IMR-90 (cell line): ENCODE results near the gene CLEC2B. TPM values are rescaled to one million over a fixed set of nuclear protein-coding genes. Genes with fewer than 3 reads are reported as not detected.
"Not testable (repeated sequence)": the region's sequence is repeated elsewhere in the genome, so short reads cannot be mapped to it uniquely, and the experiment has no call there.

Experiments used
- ATAC-seq: fragments of 200-7000 bp; cut with Tn5 transposase; 2 replicates; pipeline ENCODE4 v1.9.1; 2020; ENCODE audit warnings: low read depth, mild to moderate bottlenecking, moderate library complexity
- BruUV-seq: library from RNA; stranded (reverse); fragments of 400-500 nt; replicated peaks from 2 replicates; lab custom pipeline; 2021; lab: Mats Ljungman, UMichigan
- CTCF ChIA-PET: fragments of 300-600 bp; formaldehyde crosslinking; extraction: SDS; loops from one replicate; lab custom pipeline; 2021; ENCODE audit warnings: antibody characterized with exemption; lab: Yijun Ruan, JAX
- POLR2A ChIA-PET: fragments of 300-600 bp; sonication (Branson Sonifier 250); formaldehyde crosslinking; loops from one replicate; lab custom pipeline; 2022; ENCODE audit warnings: antibody characterized with exemption; ENCODE audit not compliant: unreplicated experiment; lab: Charles Lee
- DNase-seq: peaks from one replicate; pipeline ENCODE4 v3.0.0; 2013
- H2AFZ ChIP-seq: replicated peaks from 2 replicates; pipeline ENCODE3; 2013; ENCODE audit warnings: low read length, mild to moderate bottlenecking; ENCODE audit not compliant: poor library complexity
- H2AK5ac ChIP-seq: 2 replicates; pipeline ENCODE4 v1.6.1; 2013; ENCODE audit warnings: low read depth, low read length, inconsistent platforms
- H2AK9ac ChIP-seq: replicated peaks from 2 replicates; pipeline ENCODE3; 2013; ENCODE audit warnings: mild to moderate bottlenecking, low read depth, low read length, moderate library complexity; ENCODE audit not compliant: poor library complexity
- H2BK120ac ChIP-seq: 2 replicates; pipeline ENCODE4 v1.6.1; 2013; ENCODE audit warnings: low read depth, low read length, inconsistent platforms
- H2BK15ac ChIP-seq: 3 replicates; pipeline ENCODE4 v1.6.1; 2013; ENCODE audit warnings: low read depth, low read length, inconsistent platforms
- H2BK20ac ChIP-seq: 2 replicates; pipeline ENCODE4 v1.6.1; 2013; ENCODE audit warnings: low read depth, mild to moderate bottlenecking, inconsistent platforms, low read length, moderate library complexity
- H2BK5ac ChIP-seq: 2 replicates; pipeline ENCODE4 v1.6.1; 2013; ENCODE audit warnings: mild to moderate bottlenecking, low read depth, low read length, inconsistent platforms; ENCODE audit not compliant: poor library complexity, severe bottlenecking
- H3K14ac ChIP-seq: replicated peaks from 2 replicates; pipeline ENCODE4 v1.6.1; 2013; ENCODE audit warnings: low read depth, low read length, inconsistent platforms
- H3K18ac ChIP-seq: 2 replicates; pipeline ENCODE4 v1.6.1; 2013; ENCODE audit warnings: low read depth, low read length, control low read depth
- H3K23ac ChIP-seq: 2 replicates; pipeline ENCODE4 v1.6.1; 2013; ENCODE audit warnings: low read depth, low read length, inconsistent platforms
- H3K27ac ChIP-seq: 2 replicates; pipeline ENCODE4 v1.5.1; 2013; ENCODE audit warnings: mild to moderate bottlenecking, control low read depth, low read length; ENCODE audit not compliant: insufficient read depth
- H3K27me3 ChIP-seq: 2 replicates; pipeline ENCODE4 v1.6.1; 2013; ENCODE audit warnings: low read length; ENCODE audit not compliant: control insufficient read depth, insufficient read depth
- H3K36me3 ChIP-seq: 2 replicates; pipeline ENCODE4 v1.6.1; 2013; ENCODE audit warnings: low read length, mixed read lengths; ENCODE audit not compliant: control insufficient read depth, insufficient read depth
- H3K4ac ChIP-seq: 2 replicates; pipeline ENCODE4 v1.6.1; 2013; ENCODE audit warnings: low read depth, low read length, inconsistent platforms
- H3K4me1 ChIP-seq: 2 replicates; pipeline ENCODE4 v1.6.1; 2013; ENCODE audit warnings: low read length, mixed read lengths; ENCODE audit not compliant: control insufficient read depth, insufficient read depth
- H3K4me2 ChIP-seq: 2 replicates; pipeline ENCODE4 v1.6.1; 2013; ENCODE audit warnings: low read depth, mild to moderate bottlenecking, control low read depth, low read length, moderate library complexity
- H3K4me3 ChIP-seq: 2 replicates; pipeline ENCODE4 v1.5.1; 2013; ENCODE audit warnings: low read depth, mild to moderate bottlenecking, control low read depth, low read length, moderate library complexity; ENCODE audit not compliant: insufficient read depth
- H3K56ac ChIP-seq: 2 replicates; pipeline ENCODE4 v1.6.1; 2013; ENCODE audit warnings: low read length, inconsistent platforms; ENCODE audit not compliant: insufficient read depth; ENCODE audit errors: extremely low read depth
- H3K79me1 ChIP-seq, 2 experiments: 2 replicates each; pipeline ENCODE4 v1.6.1; 2013; ENCODE audit warnings: low read length in 2 of 2, inconsistent platforms in 1 of 2, low read depth in 1 of 2
- H3K9ac ChIP-seq: 2 replicates; pipeline ENCODE4 v1.6.1; 2013; ENCODE audit warnings: low read depth, low read length, control low read depth
- H3K9me1 ChIP-seq: 2 replicates; pipeline ENCODE4 v1.6.1; 2013; ENCODE audit warnings: low read length, inconsistent platforms; ENCODE audit not compliant: insufficient read depth
- H3K9me3 ChIP-seq: 2 replicates; pipeline ENCODE4 v1.6.1; 2013; ENCODE audit warnings: low read length; ENCODE audit not compliant: control insufficient read depth, insufficient read depth
- H4K20me1 ChIP-seq: 2 replicates; pipeline ENCODE4 v1.6.1; 2013; ENCODE audit warnings: low read length, inconsistent platforms; ENCODE audit not compliant: insufficient read depth
- H4K5ac ChIP-seq: 2 replicates; pipeline ENCODE4 v1.6.1; 2013; ENCODE audit warnings: mild to moderate bottlenecking, low read depth, low read length, control low read depth
- H4K8ac ChIP-seq, 2 experiments: 2 replicates each; pipeline ENCODE4 v1.6.1; 2013; ENCODE audit warnings: low read depth in 2 of 2, low read length in 2 of 2, control low read depth in 1 of 2, inconsistent platforms in 1 of 2
- H4K91ac ChIP-seq: 2 replicates; pipeline ENCODE4 v1.6.1; 2013; ENCODE audit warnings: low read depth, low read length, inconsistent platforms; ENCODE audit not compliant: insufficient read depth
- MXI1 ChIP-seq: IDR thresholded peaks from 2 replicates; pipeline ENCODE4 v1.6.1; 2012; ENCODE audit warnings: low read depth, mild to moderate bottlenecking, low read length, moderate library complexity, borderline replicate concordance
- POLR2A ChIP-seq: IDR thresholded peaks from 2 replicates; pipeline ENCODE4 v1.6.1; 2012; ENCODE audit warnings: mild to moderate bottlenecking, low read depth, low read length
- SMC3 ChIP-seq: fragments of 150-350 bp; IDR thresholded peaks from 2 replicates; pipeline ENCODE4 v1.6.1; 2016; ENCODE audit warnings: low read depth, mild to moderate bottlenecking, antibody characterized with exemption, low read length, moderate library complexity
- WGBS, 2 experiments: methylation state at CpG; one replicate each; pipeline versions ENCODE4 v1.1.5 to v1.1.7; 2013; ENCODE audit warnings: missing lambda C conversion rate in 2 of 2; ENCODE audit not compliant: insufficient read length in 1 of 2; ENCODE audit errors: extremely low coverage in 2 of 2; 5-methylcytosine and 5-hydroxymethylcytosine counted together
- dilution Hi-C: fragments of 300-500 bp; cut with HindIII; formaldehyde crosslinking; loops from one replicate; pipeline ENCODE4 v1.14.3; 2018; ENCODE audit warnings: low sequenced_read_pairs; ENCODE audit not compliant: unreplicated experiment
- in situ Hi-C: fragments of 300-500 bp; cut with MboI; formaldehyde crosslinking; loops from 3 replicates; pipeline ENCODE4 v1.14.3; 2019; ENCODE audit warnings: low sequenced_read_pairs, inconsistent platforms, mixed read lengths
- intact Hi-C: fragments of 100-400 bp; cut with micrococcal nuclease; formaldehyde crosslinking; loops from 2 replicates; pipeline ENCODE4 v1.10.0; 2022
- polyA plus RNA-seq, 3 experiments: library from polyadenylated mRNA; depleted of rRNA; stranded (reverse); fragments of >200 nt; gene quantifications; 2 replicates each; pipeline ENCODE4 v1.2.3, GENCODE V29; 2012; ENCODE audit warnings: low replicate concordance in 1 of 3
- total RNA-seq: library from RNA; depleted of rRNA; stranded (reverse); fragments of >200 nt; gene quantifications from 2 replicates; pipeline ENCODE4 v1.2.3, GENCODE V29; 2012

Gene CLEC2B
- total and polyA plus RNA-seq, 2 of the 4 experiments (the other 2 are of a cell fraction), result 0.18 to 0.31 TPM

GRCh38 chr12:9880532-9881078 is 11.5 kb upstream of the CLEC2B start:
- 60% methylated on average over 2 of the region's 4 CpGs; no CpG with 5 or more reads in 1 of the 2 experiments for WGBS, 2 experiments
- Histone ChIP-seq H3K4me3 (no peak overlapping the region), H3K9me1 (no peaks in the 10 kb centered on the region), H3K14ac (no peak overlapping the region), H4K91ac (no peak overlapping the region), H3K56ac (no peak overlapping the region), H3K4me2 (no peak overlapping the region), H4K8ac (no peak overlapping the region), H3K18ac (no peak overlapping the region), H3K4ac (no peak overlapping the region), H3K36me3 (no peaks in the 10 kb centered on the region), H2AK5ac (no peak overlapping the region), H2BK15ac (no peak overlapping the region), H3K9ac (no peak overlapping the region), H2BK20ac (no peak overlapping the region), H2AK9ac (no peak overlapping the region), H3K79me1 (no peaks in the 10 kb centered on the region), H2AFZ (no peak overlapping the region), H4K20me1 (no peaks in the 10 kb centered on the region), H2BK5ac (no peak overlapping the region), H3K4me1 (peaks cover 2% of the 10 kb centered on the region; the same call in 1 of the 2 replicates), H3K23ac (no peak overlapping the region), H4K5ac (no peak overlapping the region), H3K27ac (no peak overlapping the region), H3K27me3 (no peaks in the 10 kb centered on the region; the same call in 1 of the 2 replicates), H3K9me3 (no peaks in the 10 kb centered on the region), H2BK120ac (no peak overlapping the region)
- in situ Hi-C loops (no loop called here), intact Hi-C loops (no loop called here), dilution Hi-C loops (no loop called here)
- CTCF ChIA-PET, result no interaction called here
- ATAC-seq (no peak), DNase-seq (no peak)
- TF ChIP-seq POLR2A, result no peak
- TF ChIP-seq SMC3, result no peak
- TF ChIP-seq MXI1, result no peak
- POLR2A ChIA-PET, result no interaction called here
- BruUV-seq, result no TSS peak

DNA sequence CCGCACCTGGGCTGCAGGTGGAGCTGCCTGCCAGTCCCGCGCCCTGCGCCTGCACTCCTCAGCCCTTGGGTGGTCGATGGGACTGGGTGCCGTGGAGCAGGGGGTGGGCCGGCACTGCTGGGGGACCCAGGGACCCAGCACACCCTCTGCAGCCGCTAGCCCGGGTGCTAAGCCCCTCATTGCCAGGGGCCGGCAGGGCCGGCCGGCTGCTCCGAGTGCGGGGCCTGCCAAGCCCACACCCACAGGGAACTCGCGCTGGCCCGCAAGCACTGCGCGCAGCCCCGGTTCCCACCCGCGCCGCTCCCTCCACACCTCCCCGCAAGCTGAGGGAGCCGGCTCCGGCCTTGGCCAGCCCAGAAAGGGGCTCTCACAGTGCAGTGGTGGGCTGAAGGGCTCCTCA is 7.0 kb upstream of the CLEC2B start:
- H2BK20ac ChIP-seq, H3K79me1 ChIP-seq, H3K9ac ChIP-seq, H2AK5ac ChIP-seq, H2AFZ ChIP-seq, in situ Hi-C loops, ATAC-seq, H3K4me3 ChIP-seq, H2BK15ac ChIP-seq, H3K4me1 ChIP-seq, H3K27ac ChIP-seq, intact Hi-C loops, H3K18ac ChIP-seq, H3K4me2 ChIP-seq, H3K9me1 ChIP-seq, H3K14ac ChIP-seq, dilution Hi-C loops, H3K23ac ChIP-seq, H3K27me3 ChIP-seq, H4K5ac ChIP-seq, POLR2A ChIA-PET, H4K20me1 ChIP-seq, H4K91ac ChIP-seq, H4K8ac ChIP-seq, CTCF ChIA-PET, H3K36me3 ChIP-seq, DNase-seq, H3K56ac ChIP-seq, H2BK120ac ChIP-seq, H3K4ac ChIP-seq, BruUV-seq, H3K9me3 ChIP-seq, H2BK5ac ChIP-seq, H2AK9ac ChIP-seq: not testable (repeated sequence)
- 87% methylated on average over 3 of the region's 26 CpGs; no CpG with 5 or more reads in 1 of the 2 experiments for WGBS, 2 experiments
